Caki2 (cell line): ENCODE data around the gene TTYH1. TPM values are rescaled to one million over a fixed set of nuclear protein-coding genes. Genes with fewer than 3 reads are reported as not detected.
"Not testable (repeated sequence)": the region's sequence is repeated elsewhere in the genome, so short reads cannot be mapped to it uniquely, and the experiment has no call there.

ENCODE experiments used
- DNase-seq: peaks from one replicate; pipeline ENCODE4 v3.0.0-alpha.2; 2015; ENCODE audit warnings: low read depth
- in situ Hi-C: cut with HindIII; loops from 2 replicates; pipeline ENCODE4 v1.10.0; 2016; ENCODE audit warnings: low sequenced_read_pairs, low pct_unique_long_range_greater_than_20kb, mixed read lengths
- total RNA-seq: library from RNA; depleted of rRNA; stranded (reverse); fragments of >200 nt; shearing (Covaris generic); gene quantifications from 2 replicates; pipeline ENCODE4 v1.2.3, GENCODE V29; 2014; ENCODE audit warnings: low replicate concordance; rRNA removed

Gene TTYH1
- total RNA-seq, result not detected in 2 replicates

DNA sequence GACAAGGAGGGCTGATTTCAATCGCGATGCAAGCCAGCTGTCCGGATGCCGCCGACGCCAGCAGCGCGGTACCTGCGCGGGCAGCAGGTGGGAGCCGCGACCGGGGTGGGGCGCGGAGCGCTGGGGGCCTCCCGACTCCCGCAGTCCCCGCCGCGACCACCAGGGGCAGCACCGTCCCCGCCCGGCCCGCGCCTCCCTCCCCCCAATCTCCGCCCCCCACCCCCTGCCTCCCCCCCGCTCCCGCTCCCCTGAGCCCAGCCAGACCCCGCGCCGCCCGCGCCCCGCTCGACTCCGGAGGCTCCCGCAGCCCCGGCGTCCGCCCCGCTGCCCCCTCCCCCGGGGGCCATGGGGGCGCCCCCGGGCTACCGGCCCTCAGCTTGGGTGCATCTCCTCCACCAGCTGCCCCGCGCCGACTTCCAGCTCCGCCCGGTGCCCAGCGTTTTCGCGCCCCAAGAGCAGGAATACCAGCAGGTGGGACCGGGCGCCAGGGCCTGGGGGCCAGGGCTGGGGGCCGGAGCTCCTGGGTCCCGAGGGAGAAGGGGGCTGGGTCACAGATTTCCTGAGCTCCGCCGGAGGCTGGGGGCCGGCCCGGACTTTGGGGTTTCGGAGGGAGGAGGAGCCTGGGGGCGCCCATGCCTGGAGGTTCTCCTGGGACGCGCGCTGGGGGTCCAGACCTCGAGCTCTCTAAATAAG, at the start of gene TTYH1:
TSS of gene TTYH1 (plus strand) at position 257 of the 693 bp plus-strand sequence. CDS start at position 346, 89 bp downstream.
- no peak for DNase-seq
- in situ Hi-C loops, result no loop called here

GRCh38 chr19:54365798-54366197, 49.5 kb upstream of the TTYH1 start:
- DNase-seq, in situ Hi-C loops: not testable (repeated sequence)

DNA sequence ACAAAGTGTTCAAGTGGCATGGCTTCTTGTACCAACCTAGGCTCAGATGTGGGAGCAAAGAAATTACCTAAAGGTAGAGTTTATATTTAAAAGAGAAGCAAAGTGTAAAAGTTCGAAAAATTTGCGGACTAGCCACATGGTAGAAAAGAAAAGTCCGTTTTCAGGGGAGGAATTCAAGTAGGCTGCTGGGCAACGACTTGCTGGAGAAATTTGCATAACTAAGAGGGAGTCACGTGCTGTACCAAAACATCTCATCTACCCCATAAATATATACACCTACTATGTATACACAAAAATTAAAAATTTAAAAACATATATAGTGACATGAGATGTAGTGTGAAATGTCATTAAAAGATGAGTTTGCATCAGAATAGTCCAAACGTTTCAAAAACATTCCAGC, 48.5 kb upstream of the TTYH1 start:
- in situ Hi-C loops, result no loop called here
- no peak for DNase-seq

DNA sequence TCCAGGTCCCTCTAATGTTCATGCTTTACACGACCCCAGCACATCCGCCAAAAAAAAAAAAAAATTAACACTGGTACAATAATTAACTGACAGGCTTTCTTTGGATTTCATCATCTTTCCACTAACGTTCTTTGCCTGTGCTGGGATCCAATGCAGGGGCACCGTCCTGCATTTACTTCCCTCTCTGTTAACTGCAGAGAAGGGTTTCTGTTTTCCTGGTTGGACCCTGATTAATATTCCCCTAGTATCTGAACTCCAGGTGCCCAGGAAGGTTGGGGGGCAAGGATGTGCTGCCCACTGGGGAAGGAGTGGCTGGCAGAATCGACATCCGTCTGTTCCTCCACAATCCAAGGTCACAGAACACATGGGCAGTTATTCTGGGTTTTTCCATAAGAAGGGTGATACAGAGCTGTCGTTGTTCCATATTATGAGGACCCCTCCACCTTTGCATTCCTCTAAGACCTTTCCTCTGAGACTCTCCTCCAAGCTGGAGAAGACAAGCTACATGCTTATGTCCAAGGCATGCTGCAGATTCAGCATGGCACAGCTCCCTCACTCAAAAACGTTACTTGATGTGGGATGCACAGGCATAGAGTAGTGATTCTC, 46.1 kb upstream of the TTYH1 start:
- in situ Hi-C loops, result no loop called here
- DNase-seq, result no peak

DNA sequence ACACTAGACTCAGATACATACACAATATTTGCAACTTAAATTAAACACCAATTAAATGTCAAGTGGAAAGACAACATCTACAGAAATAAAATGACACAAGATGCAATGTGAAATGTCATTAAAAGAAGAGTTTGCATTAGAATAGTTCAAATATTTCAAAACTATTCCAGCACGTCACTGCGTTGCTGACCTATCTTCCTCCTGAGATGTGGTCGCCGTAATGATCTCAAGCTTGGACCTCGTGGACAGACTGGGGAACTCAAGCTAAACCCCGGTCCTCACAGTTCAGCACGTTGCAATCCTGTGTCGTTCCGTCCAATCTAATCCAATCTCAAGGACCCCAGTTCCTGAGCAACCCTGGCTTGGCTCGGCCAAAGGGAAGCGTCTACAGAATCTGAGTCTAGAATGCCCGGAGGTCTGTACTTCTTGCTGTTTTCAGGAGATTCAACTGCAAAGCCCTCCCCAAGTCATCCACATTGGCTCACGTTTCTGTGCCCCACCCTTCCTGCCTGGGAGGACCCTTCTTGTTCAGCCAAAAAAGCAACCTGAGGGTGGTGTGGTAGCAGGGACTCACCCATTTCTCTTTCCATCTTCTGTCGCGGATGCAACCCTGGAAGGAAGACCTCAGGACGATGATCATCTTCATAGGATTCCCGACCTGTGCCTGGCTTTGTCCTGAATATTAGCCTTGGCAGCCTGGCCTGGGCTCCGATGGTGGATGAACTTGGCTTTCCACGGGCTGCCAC, 45.4 kb upstream of the TTYH1 start:
- in situ Hi-C loops, DNase-seq: not testable (repeated sequence)

DNA sequence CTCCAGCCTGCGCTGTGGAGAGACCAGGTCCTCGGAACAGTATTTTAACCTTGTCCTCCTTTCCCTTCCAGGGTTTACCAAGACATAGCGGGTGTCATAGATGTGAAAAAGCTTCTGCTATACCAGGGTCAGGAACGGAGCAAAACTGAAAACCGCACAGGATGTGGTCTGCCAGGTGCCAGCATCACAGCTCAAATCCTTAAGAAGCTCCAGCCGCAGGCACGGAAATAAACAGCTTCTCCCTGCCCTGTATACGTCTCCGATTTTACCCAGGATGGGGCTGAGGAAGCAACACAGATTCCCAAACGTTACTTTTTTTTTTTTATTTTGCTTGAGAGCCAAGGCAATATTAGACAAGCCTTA, 44.8 kb upstream of the TTYH1 start:
- in situ Hi-C loops, DNase-seq: not testable (repeated sequence)

GRCh38 chr19:54371453-54371852, 43.8 kb upstream of the TTYH1 start:
- DNase-seq, in situ Hi-C loops: not testable (repeated sequence)

- in situ Hi-C loops, result no loop called here
- DNase-seq, result no peak
Measured at GRCh38 chr19:54373781-54374631, 41.3 kb upstream of the TTYH1 start.

GRCh38 chr19:54375181-54375938, 39.9 kb upstream of the TTYH1 start:
- in situ Hi-C loops, DNase-seq: not testable (repeated sequence)

GRCh38 chr19:54376610-54377285, 38.5 kb upstream of the TTYH1 start:
- no peak for DNase-seq
- in situ Hi-C loops, result no loop called here

DNA sequence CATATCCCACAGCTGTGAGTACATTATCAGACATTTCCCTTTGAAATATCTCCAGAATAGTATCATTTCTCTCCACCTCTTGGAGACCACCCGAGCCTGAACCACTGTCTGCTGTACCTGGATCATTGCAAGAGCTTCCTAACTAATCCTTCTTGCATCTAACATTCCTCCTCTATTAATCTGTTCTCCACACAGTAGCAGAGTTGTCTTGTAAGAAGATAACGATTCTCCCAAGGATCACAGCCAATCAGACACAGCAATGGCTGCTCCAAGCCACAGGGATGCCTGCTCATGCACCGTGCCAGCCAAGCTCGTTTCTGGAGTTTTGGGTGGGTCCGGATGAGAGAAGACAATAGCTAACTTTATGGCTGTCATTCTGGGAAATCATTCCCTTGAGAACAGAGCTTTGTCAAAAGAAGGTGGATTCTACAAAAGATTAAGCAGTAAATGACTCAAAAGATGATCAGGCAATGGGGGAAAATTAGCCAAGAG, 36.0 kb upstream of the TTYH1 start:
- DNase-seq, result no peak
- in situ Hi-C loops, result no loop called here

- in situ Hi-C loops, result no loop called here
Measured at GRCh38 chr19:54380897-54381296, 34.4 kb upstream of the TTYH1 start.

GRCh38 chr19:54382041-54382440, 33.2 kb upstream of the TTYH1 start:
- DNase-seq, in situ Hi-C loops: not testable (repeated sequence)

More at GRCh38 chr19:54380897-54381296, 34.4 kb upstream of the TTYH1 start:
- DNase-seq, result no peak

- DNase-seq, result no peak
- in situ Hi-C loops, result no loop called here
Measured at GRCh38 chr19:54383330-54383729, 31.9 kb upstream of the TTYH1 start.

DNA sequence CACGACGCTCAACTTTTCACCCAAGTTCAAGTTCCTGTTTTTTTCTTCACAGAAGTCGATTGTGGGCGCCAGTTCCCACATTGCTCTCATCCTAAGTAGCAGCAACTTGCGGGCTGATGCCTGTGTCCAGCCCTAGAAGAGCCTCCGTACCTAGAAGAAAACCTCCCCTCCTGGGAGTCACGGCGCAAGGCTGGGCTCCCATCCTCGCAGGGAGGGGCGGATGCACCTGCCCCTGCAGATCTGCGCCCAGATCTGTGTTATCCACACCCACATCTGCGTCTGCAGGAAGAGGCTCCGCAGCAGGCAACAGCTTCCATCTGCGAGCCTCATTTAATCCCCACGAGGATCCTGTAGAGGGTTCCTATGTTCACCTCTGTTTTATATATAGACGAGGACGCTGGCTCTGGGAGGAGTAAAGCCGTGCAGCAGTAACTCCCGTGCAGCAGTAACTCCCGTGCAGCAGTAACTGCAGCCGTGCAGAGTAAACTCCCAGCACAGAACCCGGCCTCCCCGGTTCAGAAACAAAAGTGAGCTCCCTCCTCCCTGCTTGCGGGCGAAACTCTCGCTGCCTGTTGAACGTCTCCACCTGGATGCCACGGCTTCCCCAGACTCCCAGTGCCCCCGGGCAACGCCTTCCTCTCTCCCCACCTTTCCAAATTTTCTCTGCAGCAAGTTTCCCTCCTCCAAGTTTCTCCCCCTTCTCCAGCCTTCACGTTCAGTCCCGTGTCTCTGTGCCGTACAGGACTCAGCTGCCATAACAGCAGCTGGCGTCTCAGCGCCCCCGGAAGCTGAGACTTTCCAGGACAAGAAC, 27.1 kb upstream of the TTYH1 start:
- in situ Hi-C loops, result no loop called here
- no peak for DNase-seq

DNA sequence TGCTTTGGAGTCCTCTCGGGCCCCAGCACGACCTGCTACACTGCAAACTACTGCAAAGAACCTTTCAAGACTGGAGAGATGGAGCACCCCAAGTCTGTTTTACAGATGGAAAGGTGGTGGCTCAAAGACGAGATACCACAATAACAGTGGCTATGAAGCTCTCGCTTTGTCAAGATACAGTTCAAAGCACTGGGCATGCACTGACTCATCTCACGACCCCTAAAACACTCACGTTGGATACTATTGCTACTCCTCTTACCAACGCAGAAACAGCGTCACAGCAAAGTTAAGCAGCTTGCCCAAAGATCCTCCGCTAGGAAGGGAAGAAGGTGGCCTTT, 26.5 kb upstream of the TTYH1 start:
- in situ Hi-C loops, result no loop called here
- DNase-seq, result no peak
